ENCODE data around the gene CAMK2A.

GRCh38 chr5:150315245-150315644 is 25.7 kb upstream of the CAMK2A start:
- TF ChIP-seq, protein P1, sequence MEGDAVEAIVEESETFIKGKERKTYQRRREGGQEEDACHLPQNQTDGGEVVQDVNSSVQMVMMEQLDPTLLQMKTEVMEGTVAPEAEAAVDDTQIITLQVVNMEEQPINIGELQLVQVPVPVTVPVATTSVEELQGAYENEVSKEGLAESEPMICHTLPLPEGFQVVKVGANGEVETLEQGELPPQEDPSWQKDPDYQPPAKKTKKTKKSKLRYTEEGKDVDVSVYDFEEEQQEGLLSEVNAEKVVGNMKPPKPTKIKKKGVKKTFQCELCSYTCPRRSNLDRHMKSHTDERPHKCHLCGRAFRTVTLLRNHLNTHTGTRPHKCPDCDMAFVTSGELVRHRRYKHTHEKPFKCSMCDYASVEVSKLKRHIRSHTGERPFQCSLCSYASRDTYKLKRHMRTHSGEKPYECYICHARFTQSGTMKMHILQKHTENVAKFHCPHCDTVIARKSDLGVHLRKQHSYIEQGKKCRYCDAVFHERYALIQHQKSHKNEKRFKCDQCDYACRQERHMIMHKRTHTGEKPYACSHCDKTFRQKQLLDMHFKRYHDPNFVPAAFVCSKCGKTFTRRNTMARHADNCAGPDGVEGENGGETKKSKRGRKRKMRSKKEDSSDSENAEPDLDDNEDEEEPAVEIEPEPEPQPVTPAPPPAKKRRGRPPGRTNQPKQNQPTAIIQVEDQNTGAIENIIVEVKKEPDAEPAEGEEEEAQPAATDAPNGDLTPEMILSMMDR (IDR thresholded peaks at IDR 0.05), result no peak
- TF ChIP-seq POLR2A (IDR thresholded peaks at IDR 0.05) (no peak), POLR2AphosphoS5 (IDR thresholded peaks at IDR 0.05) (no peak)
